ENCODE data around the gene ATXN1.
A peak's percentile ranks its signal among the peaks of the same experiment; 100 is the strongest.

ATXN1 gene

GRCh38 chr6:16326531-16326930, 434.7 kb downstream of the ATXN1 start:
- DNase-seq, result no peak
- TF ChIP-seq GATA1 (IDR thresholded peaks at IDR 0.05; ENCODE audit: low read depth, low read length), result no peak

- TF ChIP-seq GATA1 (IDR thresholded peaks at IDR 0.05; ENCODE audit: low read depth, low read length), result no peak
- TF ChIP-seq POLR2A (IDR thresholded peaks at IDR 0.05; ENCODE audit: low read length), result no peak
- DNase-seq, result no peak
Measured at GRCh38 chr6:16324606-16325225, 436.5 kb downstream of the ATXN1 start.

GRCh38 chr6:16324184-16324583, 437.1 kb downstream of the ATXN1 start:
- no peak for TF ChIP-seq GATA1 (IDR thresholded peaks at IDR 0.05; ENCODE audit: low read depth, low read length)
- TF ChIP-seq POLR2A (IDR thresholded peaks at IDR 0.05; ENCODE audit: low read length), result no peak
- DNase-seq, result no peak

GRCh38 chr6:16322666-16323312, 438.5 kb downstream of the ATXN1 start:
- TF ChIP-seq POLR2A (IDR thresholded peaks at IDR 0.05; ENCODE audit: low read length), result peak; percentile 25
- no peak for TF ChIP-seq GATA1 (IDR thresholded peaks at IDR 0.05; ENCODE audit: low read depth, low read length)
- DNase-seq, result peak; percentile 75 to 87

GRCh38 chr6:16321826-16322225, 439.4 kb downstream of the ATXN1 start:
- TF ChIP-seq GATA1 (IDR thresholded peaks at IDR 0.05; ENCODE audit: low read depth, low read length), result no peak
- no peak for DNase-seq

DNA sequence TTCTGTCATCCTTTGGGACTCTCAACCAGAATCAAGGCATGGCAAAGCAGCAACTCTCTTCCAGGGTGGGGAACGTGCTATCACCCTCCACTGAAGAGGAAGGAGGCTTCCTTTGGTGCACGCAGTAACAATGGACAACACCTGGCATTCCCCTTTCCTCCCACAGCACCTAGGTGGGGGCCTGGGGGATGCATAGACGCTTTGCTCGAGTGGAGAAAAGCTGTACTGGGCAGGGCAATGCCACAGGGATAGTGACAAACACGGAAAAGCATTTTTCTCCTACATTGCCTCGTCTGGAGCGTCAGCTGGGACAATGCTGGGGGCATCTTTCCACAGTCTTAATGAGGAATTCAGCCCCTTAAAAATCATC, 439.9 kb downstream of the ATXN1 start:
- TF ChIP-seq POLR2A (IDR thresholded peaks at IDR 0.05; ENCODE audit: low read length) (no peak), GATA1 (IDR thresholded peaks at IDR 0.05; ENCODE audit: low read depth, low read length) (no peak)
- DNase-seq, result no peak

DNA sequence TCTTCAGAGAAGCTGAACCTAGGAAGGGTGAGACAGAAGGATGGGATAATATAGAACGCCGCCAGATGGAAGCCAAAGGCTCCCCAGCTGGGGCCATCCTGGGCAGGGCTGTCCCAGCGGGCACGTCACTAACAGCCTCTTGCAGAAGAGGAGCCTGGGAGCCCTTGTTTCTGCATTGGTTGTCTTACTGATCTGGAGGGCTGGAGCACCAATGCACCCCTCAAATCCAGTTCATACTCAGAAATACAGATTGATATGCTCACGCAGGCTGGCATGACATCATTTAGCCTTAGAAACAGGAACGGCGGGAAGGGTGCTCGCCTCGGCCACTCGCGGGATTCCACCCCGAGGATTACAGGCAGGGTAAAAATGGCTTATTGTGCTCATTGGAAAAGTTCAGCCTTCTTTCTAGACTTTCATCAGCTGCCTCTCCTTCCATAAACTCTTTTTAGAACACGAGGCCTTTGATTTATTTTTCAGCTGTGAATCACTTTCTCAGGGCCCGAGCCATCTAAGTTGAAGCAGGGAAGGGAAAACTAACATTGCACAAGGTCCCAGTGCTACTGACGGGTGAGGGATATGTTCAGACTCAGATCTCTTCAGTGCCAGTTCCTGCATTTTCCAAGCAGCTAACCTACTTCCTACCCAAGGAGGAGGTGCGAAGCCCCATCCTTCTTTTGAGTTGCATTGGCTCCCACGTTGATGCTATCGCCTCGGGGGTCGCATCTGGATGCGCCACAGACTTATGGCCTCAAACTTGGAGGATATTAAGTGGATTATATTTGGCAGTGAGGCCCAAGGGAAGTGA, 440.5 kb downstream of the ATXN1 start:
- DNase-seq, result no peak
- TF ChIP-seq POLR2A (IDR thresholded peaks at IDR 0.05; ENCODE audit: low read length) (no peak), GATA1 (IDR thresholded peaks at IDR 0.05; ENCODE audit: low read depth, low read length) (no peak)

DNA sequence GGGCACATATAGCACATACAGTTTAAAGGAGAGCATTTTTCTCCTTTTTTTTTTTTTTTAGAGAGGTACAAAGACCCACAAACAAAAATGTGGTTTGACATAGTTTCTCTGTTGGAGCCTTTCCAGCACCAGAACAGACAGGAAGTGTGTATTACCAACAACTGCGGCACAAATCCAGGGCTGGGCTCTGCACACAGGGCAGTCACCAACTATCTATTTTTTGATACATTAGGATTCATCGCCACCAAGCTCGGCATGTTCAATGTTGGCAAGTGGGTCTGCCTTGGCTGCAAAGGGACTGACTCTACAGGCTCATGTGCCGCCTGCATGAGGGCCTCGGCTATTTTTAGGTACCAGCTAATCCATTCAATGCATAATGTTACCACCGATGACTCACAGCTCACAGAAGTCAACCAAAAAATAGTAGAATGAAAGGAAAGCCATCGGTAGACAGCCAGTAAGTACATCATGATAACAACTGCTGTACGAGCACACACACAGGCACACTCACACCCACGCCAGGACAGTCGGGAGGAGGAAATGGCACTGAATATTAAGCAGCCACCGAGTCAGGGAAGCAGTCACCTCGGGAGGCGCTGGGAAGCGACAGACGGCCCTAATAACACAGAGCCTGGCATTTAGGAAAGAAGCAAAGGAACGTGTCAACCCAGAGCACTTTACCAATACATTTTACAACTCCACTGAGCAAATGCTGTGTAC, 441.3 kb downstream of the ATXN1 start:
- no peak for TF ChIP-seq GATA1 (IDR thresholded peaks at IDR 0.05; ENCODE audit: low read depth, low read length)
- TF ChIP-seq POLR2A (IDR thresholded peaks at IDR 0.05; ENCODE audit: low read length), result peak; percentile 31

DNA sequence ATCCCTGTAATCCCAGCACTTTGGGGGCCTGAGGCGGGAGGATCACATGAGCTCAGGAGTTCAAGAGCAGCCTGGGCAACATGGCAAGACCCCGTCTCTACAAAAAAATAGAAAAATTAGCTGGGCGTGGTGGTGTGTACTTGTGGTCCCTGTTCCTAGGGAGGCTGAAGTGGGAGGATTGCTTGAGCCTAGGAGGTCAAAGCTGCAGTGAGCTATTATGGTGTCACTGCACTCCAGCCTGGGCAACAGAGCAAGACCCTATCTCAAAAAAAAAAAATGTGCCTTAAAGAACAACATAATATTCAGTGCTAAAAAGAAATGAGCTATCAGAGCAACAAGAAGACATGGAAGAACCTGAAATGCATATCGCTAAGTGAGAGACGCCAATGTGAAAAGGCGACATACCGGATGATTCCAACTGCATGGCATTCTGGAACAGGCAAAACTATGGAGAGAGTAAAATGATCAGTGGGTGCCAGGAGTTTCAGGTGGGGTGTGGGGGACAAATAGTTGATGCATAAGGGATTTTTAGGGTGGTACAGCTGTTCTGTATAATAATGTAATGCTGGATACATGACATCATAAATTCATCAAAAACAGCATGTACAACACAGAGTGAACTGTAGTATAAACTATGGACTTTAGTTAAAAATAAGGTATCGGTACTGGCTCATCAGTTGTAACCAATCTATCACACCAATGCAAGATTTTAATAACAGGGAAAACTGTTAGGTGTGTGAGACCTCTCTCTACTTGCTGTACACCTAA, 442.1 kb downstream of the ATXN1 start:
- no peak for TF ChIP-seq POLR2A (IDR thresholded peaks at IDR 0.05; ENCODE audit: low read length)
- no peak for TF ChIP-seq GATA1 (IDR thresholded peaks at IDR 0.05; ENCODE audit: low read depth, low read length)
- no peak for DNase-seq

More for the DNA sequence above, 441.3 kb downstream of the ATXN1 start:
- peak; percentile 57 to 77 for DNase-seq

- TF ChIP-seq GATA1 (IDR thresholded peaks at IDR 0.05; ENCODE audit: low read depth, low read length) (no peak), POLR2A (IDR thresholded peaks at IDR 0.05; ENCODE audit: low read length) (no peak)
- DNase-seq, result peak in 1 of 2 experiments; percentile 18
Measured at GRCh38 chr6:16318538-16318937, 442.7 kb downstream of the ATXN1 start.

- no peak for TF ChIP-seq GATA1 (IDR thresholded peaks at IDR 0.05; ENCODE audit: low read depth, low read length)
- TF ChIP-seq POLR2A (IDR thresholded peaks at IDR 0.05; ENCODE audit: low read length), result no peak
- peak; percentile 65 to 74 for DNase-seq
Measured at GRCh38 chr6:16316741-16317251, 444.5 kb downstream of the ATXN1 start.

DNA sequence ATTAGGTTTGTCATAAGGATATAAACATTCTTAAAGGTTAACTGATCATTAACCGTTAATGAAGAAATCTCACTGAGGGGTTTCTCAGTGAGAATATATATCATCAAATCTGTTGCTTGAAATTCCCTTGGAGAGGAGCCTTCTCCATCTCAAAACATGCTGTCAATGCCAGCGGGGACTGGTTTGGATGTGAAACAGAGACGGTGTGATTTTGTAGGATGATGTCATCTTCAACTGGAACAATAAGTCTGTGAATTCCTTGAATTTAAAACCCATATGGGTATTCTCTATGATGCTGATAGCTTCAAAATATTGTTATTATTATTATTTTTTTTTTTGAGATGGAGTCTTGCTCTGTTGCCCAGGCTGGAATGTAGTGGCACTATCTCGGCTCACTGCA, 447.0 kb downstream of the ATXN1 start:
- no peak for DNase-seq
- TF ChIP-seq POLR2A (IDR thresholded peaks at IDR 0.05; ENCODE audit: low read length) (no peak), GATA1 (IDR thresholded peaks at IDR 0.05; ENCODE audit: low read depth, low read length) (no peak)

DNA sequence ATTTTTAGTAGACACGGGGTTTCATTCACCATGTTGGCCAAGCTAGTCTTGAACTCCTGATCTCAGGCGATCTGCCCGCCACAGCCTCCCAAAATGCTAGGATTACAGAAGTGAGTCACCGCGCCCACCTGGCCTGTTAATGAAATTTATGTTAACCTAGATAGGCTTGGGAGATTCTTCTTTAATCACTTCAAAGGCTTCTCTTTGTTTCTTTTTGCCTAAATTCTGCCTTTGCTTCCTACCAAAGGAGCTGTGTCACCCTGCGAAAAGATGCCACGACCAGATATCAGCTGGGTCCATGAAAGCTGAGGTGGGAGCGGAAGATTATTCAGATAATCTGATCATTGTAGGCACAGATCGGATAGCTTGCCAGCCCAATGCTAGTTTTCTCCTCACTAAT, 447.5 kb downstream of the ATXN1 start:
- DNase-seq, result peak in 1 of 2 experiments; percentile 40
- TF ChIP-seq GATA1 (IDR thresholded peaks at IDR 0.05; ENCODE audit: low read depth, low read length) (no peak), POLR2A (IDR thresholded peaks at IDR 0.05; ENCODE audit: low read length) (no peak)
